HG02852 (cell line): ENCODE measurements around the gene RICTOR.
"Not testable (repeated sequence)": the region's sequence is repeated elsewhere in the genome, so short reads cannot be mapped to it uniquely, and the experiment has no call there.

Experiments used
- ATAC-seq: cut with Tn5 transposase; IDR thresholded peaks from one replicate; pipeline ENCODE4 v1.9.1; 2021; ENCODE audit warnings: mild to moderate bottlenecking, moderate library complexity; ENCODE audit not compliant: unreplicated experiment

The RICTOR gene

DNA sequence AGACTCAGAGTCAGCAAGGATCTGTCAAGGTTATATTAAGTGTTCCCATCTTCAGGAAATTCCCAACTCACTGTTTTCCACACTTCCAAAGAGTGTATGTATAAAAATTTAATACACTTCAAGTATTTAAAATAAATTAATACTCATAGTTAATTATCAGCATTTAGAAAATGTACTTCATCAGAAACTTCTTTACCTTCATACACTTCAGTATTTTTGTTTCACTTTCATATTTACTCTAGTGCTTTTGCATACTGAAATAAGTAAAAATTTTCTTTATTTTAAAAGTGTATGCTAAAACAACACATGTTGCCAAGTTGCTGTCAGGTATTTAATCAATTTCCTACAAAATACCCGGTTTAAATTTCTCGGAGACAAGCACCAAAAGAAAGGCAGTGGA lies 16.5 kb downstream of the RICTOR start:
- peak; percentile 59 for ATAC-seq

DNA sequence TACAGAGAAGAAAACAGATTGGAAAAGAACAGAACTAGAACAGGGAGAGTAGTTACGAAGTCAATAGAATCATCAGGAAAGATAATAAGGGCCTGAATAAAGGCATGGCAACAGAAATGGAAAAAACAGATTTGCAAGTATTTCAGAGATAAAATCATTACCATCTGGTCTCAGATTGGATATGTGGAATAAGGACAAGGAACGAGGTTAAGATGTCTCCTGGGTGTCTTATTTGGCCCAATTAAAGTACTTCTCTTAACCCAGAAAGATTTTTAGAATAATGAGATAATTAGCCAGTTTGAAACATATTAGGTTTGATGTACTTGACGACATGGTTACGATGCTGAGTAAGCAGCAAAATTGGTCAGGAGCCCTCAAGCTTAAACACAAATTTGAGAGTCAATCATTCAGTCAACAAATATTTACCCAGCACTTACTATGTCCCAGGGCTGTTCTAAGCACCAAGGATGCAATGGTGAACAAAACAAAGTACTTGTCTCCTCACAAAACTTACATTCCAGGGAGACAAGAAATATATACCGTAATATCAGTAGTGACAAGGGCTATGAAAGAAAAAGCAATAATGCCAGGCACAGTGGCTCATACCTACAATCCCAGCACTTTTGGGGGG lies 18.3 kb downstream of the RICTOR start:
- no peak for ATAC-seq

DNA sequence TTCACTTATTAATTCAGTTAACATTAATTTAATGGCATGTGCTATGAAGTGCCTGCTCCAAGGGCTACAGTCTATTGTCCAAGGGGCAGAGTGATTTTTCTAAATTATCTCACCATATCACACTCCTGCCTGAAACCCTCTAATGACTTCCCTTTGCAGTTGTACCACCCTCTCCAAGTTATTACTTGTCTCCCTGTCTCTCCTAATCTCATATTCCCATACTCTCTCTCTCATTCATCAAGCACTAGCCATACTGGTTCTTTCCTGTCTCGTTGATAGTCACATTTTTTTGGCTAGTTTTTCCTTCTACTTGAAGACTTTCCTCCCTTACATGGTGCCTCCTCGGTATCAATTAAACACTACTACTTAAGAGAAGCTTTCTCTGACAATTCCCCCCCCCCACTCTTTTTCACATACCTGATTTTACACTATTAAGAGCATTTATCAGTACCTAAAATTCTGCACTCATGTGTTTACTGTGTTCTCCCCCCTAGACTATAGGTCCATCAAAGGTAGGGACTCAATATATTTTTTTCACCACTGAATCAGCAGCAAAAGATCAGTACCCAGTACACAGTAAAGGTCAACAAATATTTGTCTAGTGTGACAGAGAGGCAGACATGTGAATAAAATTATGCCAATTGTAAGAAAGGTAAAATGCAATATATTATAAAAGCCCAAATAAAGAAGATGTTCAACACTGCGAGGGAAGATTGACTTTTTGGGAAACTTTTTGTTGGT lies 19.0 kb downstream of the RICTOR start:
- no peak for ATAC-seq

DNA sequence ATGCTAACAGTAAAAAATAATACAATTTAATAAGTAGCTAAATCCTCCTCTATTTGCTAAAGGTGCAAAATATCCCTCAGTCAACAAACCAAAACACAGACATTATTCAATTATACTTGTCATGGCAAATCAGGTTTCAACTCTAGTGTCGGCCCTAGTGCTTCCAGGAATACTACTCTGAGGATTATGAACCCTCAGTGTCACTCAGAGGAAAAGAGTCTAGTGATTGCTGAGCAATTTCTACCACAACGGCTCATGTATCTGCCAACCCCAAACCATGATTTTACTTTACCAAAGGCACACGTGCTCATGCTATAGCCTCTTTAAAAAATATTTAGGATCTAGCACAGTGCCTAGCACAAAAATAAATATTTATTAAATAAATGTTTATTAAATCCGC lies 21.0 kb downstream of the RICTOR start:
- no peak for ATAC-seq

GRCh38 chr5:39052141-39052540 lies 22.1 kb downstream of the RICTOR start:
- ATAC-seq: no peak

GRCh38 chr5:39049315-39049714 lies 24.9 kb downstream of the RICTOR start:
- no peak for ATAC-seq

- ATAC-seq: no peak
Measured at GRCh38 chr5:39040875-39041274, 33.3 kb downstream of the RICTOR start.

DNA sequence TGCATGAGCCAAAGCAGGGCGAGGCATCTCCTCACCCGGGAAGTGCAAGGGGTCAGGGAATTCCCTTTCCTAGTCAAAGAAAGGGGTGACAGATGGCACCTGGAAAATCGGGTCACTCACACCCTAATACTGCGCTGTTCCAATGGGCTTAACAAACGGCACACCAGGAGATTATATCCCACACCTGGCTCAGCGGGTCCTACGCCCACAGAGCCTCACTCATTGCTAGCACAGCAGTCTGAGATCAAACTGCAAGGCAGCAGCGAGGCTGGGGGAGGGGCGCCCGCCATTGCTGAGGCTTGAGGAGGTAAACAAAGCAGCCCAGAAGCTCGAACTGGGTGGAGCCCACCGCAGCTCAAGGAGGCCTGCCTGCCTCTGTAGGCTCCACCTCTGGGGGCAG lies 39.7 kb downstream of the RICTOR start:
- not testable (repeated sequence) for ATAC-seq

- ATAC-seq: no peak
Measured at GRCh38 chr5:39031041-39031440, 43.2 kb downstream of the RICTOR start.

DNA sequence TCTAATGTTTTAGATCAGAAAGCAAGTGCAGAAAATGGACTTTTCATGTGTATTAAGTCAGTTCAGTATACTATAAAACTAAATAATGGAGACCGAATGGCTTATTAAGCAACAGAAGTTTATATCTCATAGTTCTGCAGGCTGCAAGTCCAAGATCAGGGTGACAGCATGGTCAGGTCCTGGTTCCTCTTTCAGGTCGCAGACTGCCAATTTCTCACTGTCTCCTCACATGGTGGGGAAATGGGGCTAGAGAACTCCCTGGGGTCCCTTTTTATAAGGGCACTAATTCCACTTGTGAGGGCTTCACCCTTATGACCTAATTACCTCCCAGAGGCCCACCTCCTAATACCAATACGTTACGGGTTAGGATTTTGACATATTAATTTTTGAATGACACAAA lies 48.7 kb downstream of the RICTOR start:
- no peak for ATAC-seq

DNA sequence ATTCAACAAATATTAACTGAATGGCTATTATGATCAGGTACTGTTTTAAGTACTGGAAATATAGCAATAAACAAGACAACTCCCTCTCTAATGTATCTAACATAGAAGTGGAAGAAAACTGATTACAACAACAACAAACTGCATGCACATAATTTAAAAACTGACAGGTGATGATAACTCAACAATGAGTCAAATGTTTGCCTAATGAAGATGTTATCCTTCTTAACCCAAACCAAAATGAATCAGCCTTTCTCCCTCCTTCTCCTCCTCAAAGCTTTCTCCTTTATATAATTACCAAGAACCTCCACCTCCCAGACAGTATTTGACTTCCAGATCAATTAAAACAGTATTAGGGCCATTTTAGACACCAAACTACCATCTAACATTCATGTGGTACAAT lies 49.3 kb downstream of the RICTOR start:
- no peak for ATAC-seq

DNA sequence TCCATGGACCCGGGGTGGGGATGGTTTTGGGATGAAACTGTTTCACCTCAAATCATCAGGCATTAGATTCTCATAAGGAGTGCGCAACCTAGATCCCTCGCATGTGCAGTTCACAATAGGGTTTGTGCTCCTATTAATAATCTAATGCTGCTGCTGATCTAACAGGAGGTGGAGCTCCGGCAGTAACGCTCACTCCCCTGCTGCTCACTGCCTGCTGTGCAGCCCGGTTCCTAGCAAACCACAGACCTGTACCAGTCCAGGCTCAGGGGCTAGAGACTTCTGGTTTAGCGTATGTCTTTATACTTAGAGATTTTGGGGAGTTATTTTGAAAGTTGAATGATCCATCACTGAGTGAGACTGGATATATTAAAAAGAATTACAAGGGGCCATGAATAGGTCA lies 50.2 kb downstream of the RICTOR start:
- no peak for ATAC-seq

DNA sequence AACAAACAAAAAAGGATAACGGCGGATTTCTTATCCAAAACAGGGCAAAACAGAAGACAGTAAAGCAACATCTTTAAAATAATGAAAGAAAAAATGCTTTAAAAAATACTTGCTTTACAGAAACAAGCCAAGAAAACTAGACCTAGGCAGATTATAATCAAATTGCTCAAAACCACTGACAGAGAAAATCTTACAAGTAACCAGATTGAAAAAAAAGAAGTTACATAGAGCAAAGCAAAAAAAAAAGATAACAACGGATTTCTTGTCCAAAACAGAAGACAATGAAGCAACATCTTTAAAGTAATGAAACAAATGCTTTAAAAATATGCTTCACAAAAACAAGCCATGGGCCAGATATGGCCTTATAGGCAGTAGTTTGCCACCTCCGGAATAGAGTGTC lies 51.1 kb downstream of the RICTOR start:
- ATAC-seq: no peak

GRCh38 chr5:39022151-39022550 lies 52.0 kb downstream of the RICTOR start:
- ATAC-seq: no peak

DNA sequence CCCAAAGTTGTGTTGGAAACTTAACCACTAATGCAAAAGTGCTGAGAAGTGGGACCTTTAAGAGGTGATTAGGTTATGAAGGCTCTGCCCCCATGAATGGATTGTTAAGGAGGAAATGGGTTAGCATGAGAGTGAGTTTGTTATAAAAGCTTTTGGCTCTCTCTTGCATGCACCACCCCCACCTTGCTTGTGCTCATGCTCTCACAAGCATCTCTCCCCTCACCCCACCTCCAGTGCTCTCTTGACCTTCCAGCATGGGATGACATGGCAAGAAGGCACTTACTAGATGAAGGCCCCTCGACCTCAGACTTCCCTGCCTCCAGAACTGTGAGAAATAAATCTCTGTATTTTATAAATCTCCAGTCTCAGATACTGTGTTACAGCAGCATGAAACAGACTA lies 52.8 kb downstream of the RICTOR start:
- ATAC-seq: no peak

DNA sequence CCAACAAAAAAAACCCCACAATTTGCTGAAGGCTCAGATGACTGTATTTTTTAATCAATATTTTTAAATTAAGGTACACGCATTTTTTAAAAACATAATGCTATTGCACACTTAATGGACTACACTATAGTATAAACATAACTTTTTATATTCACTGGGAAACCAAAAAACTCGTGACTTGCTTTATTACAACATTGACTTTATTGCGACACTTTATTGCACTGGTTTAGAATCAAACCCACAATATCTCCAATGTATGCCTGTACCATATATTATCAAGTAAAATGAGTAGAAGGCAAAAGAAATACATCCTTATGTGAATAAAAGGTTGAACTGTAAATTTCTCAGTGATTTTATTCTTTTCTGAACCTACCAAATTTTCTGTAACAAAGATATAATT lies 53.7 kb downstream of the RICTOR start:
- ATAC-seq: no peak

DNA sequence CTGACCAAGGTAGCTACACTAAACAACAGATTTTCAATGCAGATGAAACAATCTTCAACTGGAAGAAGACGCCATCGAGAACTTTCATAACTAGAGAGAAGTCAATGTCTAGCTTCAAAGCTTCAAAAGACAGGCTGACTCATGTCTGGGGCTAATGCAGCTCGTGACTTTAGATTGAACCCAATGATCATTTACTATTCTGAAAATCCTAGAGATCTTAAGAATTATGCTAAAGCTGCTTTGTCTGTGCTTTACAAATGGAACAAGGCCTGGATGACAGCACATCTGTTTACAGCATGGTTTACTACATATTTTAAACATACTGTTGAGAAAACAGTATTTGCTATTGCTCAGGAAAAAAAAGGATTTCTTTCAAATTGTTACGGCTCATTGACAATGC lies 54.9 kb downstream of the RICTOR start:
- ATAC-seq: no peak

DNA sequence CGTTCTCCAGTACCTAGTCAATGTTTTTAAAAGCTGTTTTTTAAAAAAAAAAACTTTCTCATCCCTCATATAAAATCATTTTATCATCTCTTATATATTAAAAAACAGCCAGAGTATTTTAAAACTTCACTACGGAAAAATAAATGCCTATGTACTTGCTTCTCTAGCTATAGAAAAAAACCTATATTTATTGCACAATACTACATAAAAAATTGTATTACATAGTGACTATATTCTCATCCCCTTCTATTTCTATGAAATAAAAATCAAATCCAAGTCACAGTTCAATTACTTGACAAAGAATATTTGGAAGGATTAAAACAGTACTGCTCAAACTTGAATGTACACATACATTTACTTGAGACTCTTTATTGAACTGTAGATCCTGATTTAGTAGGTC lies 56.7 kb downstream of the RICTOR start:
- ATAC-seq: no peak

- ATAC-seq: no peak
Measured at GRCh38 chr5:39016587-39017275, 57.5 kb downstream of the RICTOR start.

DNA sequence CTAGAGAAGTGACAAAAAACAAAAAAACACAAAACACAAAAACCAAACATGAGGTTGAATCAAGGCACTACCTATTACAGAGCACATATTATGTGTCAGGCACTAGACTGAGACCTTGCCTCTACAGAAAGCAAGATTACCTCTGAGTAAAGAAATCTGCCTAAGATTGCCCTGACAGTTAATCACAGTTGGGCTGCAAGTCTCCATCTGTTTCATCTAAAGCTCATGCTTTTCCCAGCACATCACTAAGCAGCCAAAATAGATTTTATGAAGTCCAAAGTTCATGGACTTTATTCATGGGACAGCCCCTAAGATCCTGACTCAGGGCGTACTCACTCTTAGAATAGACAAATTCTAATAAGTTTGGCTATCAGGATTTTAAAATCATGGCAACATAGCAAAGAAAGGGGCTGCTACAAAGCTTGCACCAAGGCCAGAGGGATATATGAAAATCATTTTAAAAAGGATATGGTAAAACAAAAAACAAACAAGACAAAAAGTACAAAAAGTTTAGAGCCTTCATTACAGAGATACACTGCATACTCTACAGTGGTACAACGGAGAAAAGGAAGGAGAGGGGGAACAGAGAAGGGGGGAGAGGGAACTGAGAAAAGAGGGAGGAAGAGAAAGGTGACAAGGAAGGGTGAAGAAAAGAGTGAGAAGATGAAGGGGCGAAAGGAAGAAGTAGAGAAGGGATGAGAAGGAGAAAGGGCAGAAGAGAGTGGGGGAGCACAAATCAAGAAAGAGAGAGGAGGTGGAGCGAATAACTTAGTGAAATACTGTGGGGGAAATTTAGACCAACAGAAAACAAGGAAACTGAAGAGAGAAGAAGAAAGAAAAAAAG lies 58.2 kb downstream of the RICTOR start:
- no peak for ATAC-seq

GRCh38 chr5:39014561-39014960 lies 59.6 kb downstream of the RICTOR start:
- ATAC-seq: no peak
